Endothelial cell of umbilical vein (primary cell): ENCODE data around the gene FNDC8. TPM values are rescaled to one million over a fixed set of nuclear protein-coding genes. Genes with fewer than 3 reads are reported as not detected.

Experiments used
- BruUV-seq: library from RNA; stranded (reverse); fragments of 400-500 nt; replicated peaks from 2 replicates; lab custom pipeline; 2021; lab: Mats Ljungman, UMichigan
- CTCF ChIA-PET: fragments of 300-600, 350-600 bp; sonication (Branson Sonifier 250); formaldehyde crosslinking; loops from one replicate; lab custom pipeline; 2021; ENCODE audit warnings: antibody characterized with exemption, inconsistent platforms; lab: Charles Lee
- POLR2A ChIA-PET: fragments of 300-600, 350-600 bp; sonication (Branson Sonifier 250); formaldehyde crosslinking; loops from one replicate; lab custom pipeline; 2021; ENCODE audit warnings: antibody characterized with exemption, inconsistent platforms; lab: Charles Lee
- DNase-seq: peaks from one replicate; pipeline ENCODE4 v3.0.0-alpha.2; 2011; ENCODE audit warnings: low read depth, low spot score
- FAIRE-seq: peaks from 2 replicates; lab custom pipeline; 2011; peaks lifted over from hg19 to GRCh38; lab: Jason Lieb, UNC
- H2AFZ ChIP-seq: 2 replicates; pipeline ENCODE4 v1.6.0; 2012; ENCODE audit warnings: low read depth, low read length, control low read depth, inconsistent platforms
- H3K27ac ChIP-seq: 2 replicates; pipeline ENCODE4 v1.5.1; 2011; ENCODE audit warnings: low read depth, mild to moderate bottlenecking, control low read depth, low read length, moderate library complexity; ENCODE audit not compliant: insufficient read depth
- H3K27me3 ChIP-seq, 2 experiments: 2 replicates each; pipeline versions ENCODE4 v1.6.0 to v1.6.1; 2011; ENCODE audit warnings: low read length in 2 of 2, mixed read lengths in 1 of 2; ENCODE audit not compliant: control insufficient read depth in 2 of 2, insufficient read depth in 2 of 2
- H3K36me3 ChIP-seq, 2 experiments: 2 replicates in 1 of 2; 3 replicates in 1 of 2; pipeline ENCODE4 v1.5.1; 2011; ENCODE audit warnings: low read length in 2 of 2, mild to moderate bottlenecking in 1 of 2, moderate library complexity in 1 of 2; ENCODE audit not compliant: control insufficient read depth in 2 of 2, insufficient read depth in 2 of 2; ENCODE audit errors: extremely low read depth in 1 of 2
- H3K4me1 ChIP-seq: 3 replicates; pipeline ENCODE4 v1.5.1; 2011; ENCODE audit warnings: mild to moderate bottlenecking, low read length; ENCODE audit not compliant: control insufficient read depth, insufficient read depth; ENCODE audit errors: extremely low read depth
- H3K4me2 ChIP-seq: 2 replicates; pipeline ENCODE4 v1.6.1; 2011; ENCODE audit warnings: low read length, control low read depth, mixed read lengths; ENCODE audit not compliant: insufficient read depth
- H3K4me3 ChIP-seq, 3 experiments: fragments of 200-600 bp in 1 of 3; sonication (generic), shearing (Covaris generic) in 1 of 3; replicated peaks in 1 of 3; 2 replicates each; pipeline ENCODE4 v1.5.1; 2011 to 2016; ENCODE audit warnings: control low read depth in 3 of 3, low read length in 3 of 3, mild to moderate bottlenecking in 2 of 3, inconsistent platforms in 1 of 3, low read depth in 1 of 3, moderate library complexity in 1 of 3; ENCODE audit not compliant: insufficient read depth in 1 of 3
- H3K79me2 ChIP-seq: 2 replicates; pipeline ENCODE4 v1.6.0; 2012; ENCODE audit warnings: low read length, inconsistent platforms; ENCODE audit not compliant: control insufficient read depth, insufficient read depth
- H3K9ac ChIP-seq: replicated peaks from 2 replicates; pipeline ENCODE3; 2011; ENCODE audit warnings: low read length, control low read depth; ENCODE audit not compliant: insufficient read depth; ENCODE audit errors: extremely low read depth
- H3K9me1 ChIP-seq: replicated peaks from 3 replicates; pipeline ENCODE4 v1.6.0; 2011; ENCODE audit warnings: mild to moderate bottlenecking, low read length; ENCODE audit not compliant: control insufficient read depth, insufficient read depth; ENCODE audit errors: extremely low read depth
- H3K9me3 ChIP-seq: replicated peaks from 2 replicates; pipeline ENCODE4 v1.5.1; 2012; ENCODE audit warnings: low read length, inconsistent platforms; ENCODE audit not compliant: control insufficient read depth, insufficient read depth
- H4K20me1 ChIP-seq: replicated peaks from 2 replicates; pipeline ENCODE3; 2011; ENCODE audit warnings: mild to moderate bottlenecking, low read length; ENCODE audit not compliant: control insufficient read depth, insufficient read depth; ENCODE audit errors: extremely low read depth
- CTCF ChIP-seq, 2 donors: IDR thresholded peaks; 1 replicate in 1 of 2; 2 replicates in 1 of 2; pipeline ENCODE4 v1.5.1; 2011; ENCODE audit warnings: low read length in 2 of 2, mild to moderate bottlenecking in 2 of 2, moderate library complexity in 2 of 2, control low read depth in 1 of 2, inconsistent platforms in 1 of 2, low read depth in 1 of 2; ENCODE audit not compliant: insufficient read depth in 1 of 2; ENCODE audit errors: extremely low read depth in 1 of 2
- EZH2 ChIP-seq: IDR thresholded peaks from 2 replicates; pipeline ENCODE4 v1.6.1; 2012; ENCODE audit warnings: borderline replicate concordance, low read depth, mild to moderate bottlenecking, moderate library complexity, low read length, inconsistent platforms; ENCODE audit not compliant: severe bottlenecking
- FOS ChIP-seq: IDR thresholded peaks from 2 replicates; pipeline ENCODE4 v1.6.1; 2011; ENCODE audit warnings: mild to moderate bottlenecking, low read length, moderate library complexity, borderline replicate concordance; ENCODE audit not compliant: insufficient read depth
- GATA2 ChIP-seq: IDR thresholded peaks from 2 replicates; pipeline ENCODE4 v1.7.0; 2011; ENCODE audit warnings: low read depth, mild to moderate bottlenecking, moderate library complexity, mixed read lengths, low read length; ENCODE audit not compliant: insufficient read length, insufficient read depth
- JUN ChIP-seq: IDR thresholded peaks from 2 replicates; pipeline ENCODE4 v1.6.1; 2011; ENCODE audit warnings: borderline replicate concordance, low read depth; ENCODE audit not compliant: insufficient read length, insufficient read depth
- MYC ChIP-seq: IDR thresholded peaks from one replicate; pipeline ENCODE4 v1.6.1; 2011; ENCODE audit warnings: mild to moderate bottlenecking, low read depth, low read length
- POLR2A ChIP-seq: IDR thresholded peaks from 2 replicates; pipeline ENCODE4 v1.6.1; 2012; ENCODE audit warnings: low read depth, mild to moderate bottlenecking, control low read depth, low read length
- POLR2AphosphoS5 ChIP-seq: IDR thresholded peaks from 2 replicates; pipeline ENCODE4 v1.6.1; 2012; ENCODE audit warnings: low read depth, mild to moderate bottlenecking, control low read depth, low read length, moderate library complexity; ENCODE audit not compliant: insufficient read depth
- dilution Hi-C: fragments of 300-500 bp; cut with MboI; formaldehyde crosslinking; loops from one replicate; pipeline ENCODE4 v1.15.0; 2019; ENCODE audit warnings: low sequenced_read_pairs; ENCODE audit not compliant: extremely low pct_ligation_motif_present
- intact Hi-C: fragments of 100-400 bp; cut with micrococcal nuclease; formaldehyde crosslinking; loops from one replicate; pipeline ENCODE4 v1.10.0; 2022
- polyA plus RNA-seq, 4 experiments: library from polyadenylated mRNA; depleted of rRNA in 3 of 4; stranded (reverse) in 3 of 4; unstranded in 1 of 4; fragments of >200 nt; gene quantifications; 2 replicates each; pipeline versions ENCODE4 v1.2.1 to v1.2.3, GENCODE V29; 2011 to 2012; ENCODE audit warnings: missing spikeins in 1 of 4
- total RNA-seq: library from RNA; stranded (reverse); gene quantifications from 2 replicates; pipeline ENCODE4 v1.2.3, GENCODE V29; 2021
- TF ChIP-seq, protein P1 (sequence below): IDR thresholded peaks from 2 replicates; pipeline ENCODE4 v1.6.1; 2011; ENCODE audit not compliant: insufficient read depth, insufficient read length

Gene FNDC8
- total and polyA plus RNA-seq, 2 donors (not counting 3 experiments of a cell fraction or from before 2014, with no cell fraction given): not detected

- DNase-seq (no peak), FAIRE-seq (no peak)
- H2AFZ ChIP-seq: no peak overlapping the region
- no peaks in the 10 kb centered on the region for H3K79me2 ChIP-seq
- H3K9ac ChIP-seq: no peak overlapping the region
- no peak overlapping the region for H3K4me3 ChIP-seq
- H3K4me2 ChIP-seq: no peak overlapping the region
- intact Hi-C loops: no loop called here
- TF ChIP-seq CTCF (IDR thresholded peaks at IDR 0.05; ENCODE audit: extremely low read depth in 1 of 2, insufficient read depth in 1 of 2, low read depth in 1 of 2, low read length in 2 of 2) (no peak), GATA2 (no peak), FOS (no peak), POLR2AphosphoS5 (no peak), MYC (no peak), JUN (no peak), EZH2 (no peak), POLR2A (no peak)
- TF ChIP-seq, protein P1, sequence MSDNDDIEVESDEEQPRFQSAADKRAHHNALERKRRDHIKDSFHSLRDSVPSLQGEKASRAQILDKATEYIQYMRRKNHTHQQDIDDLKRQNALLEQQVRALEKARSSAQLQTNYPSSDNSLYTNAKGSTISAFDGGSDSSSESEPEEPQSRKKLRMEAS: no peak
- no peaks in the 10 kb centered on the region for H3K4me1 ChIP-seq
- H3K36me3 ChIP-seq: peaks cover 0 to under 1% of the 10 kb centered on the region in 2 experiments
- ChIA-PET CTCF (no interaction called here), POLR2A (no interaction called here)
- H4K20me1 ChIP-seq: no peaks in the 10 kb centered on the region
- dilution Hi-C loops: no loop called here
- H3K27ac ChIP-seq: no peak overlapping the region
- BruUV-seq: no TSS peak
- H3K27me3 ChIP-seq: no peaks in the 10 kb centered on the region
- H3K9me1 ChIP-seq: no peaks in the 10 kb centered on the region
- no peaks in the 10 kb centered on the region for H3K9me3 ChIP-seq
Measured at GRCh38 chr17:35095741-35096140, 25.7 kb upstream of the FNDC8 start.
